Measurements from ENCODE around the gene SPN. TPM values are rescaled to one million over a fixed set of nuclear protein-coding genes. Genes with fewer than 3 reads are reported as not detected.
"Not testable (repeated sequence)": the region's sequence is repeated elsewhere in the genome, so short reads cannot be mapped to it uniquely, and the experiment has no call there.

The SPN gene
- total and polyA plus RNA-seq, 9 of the 15 experiments (the other 6 are each of a cell fraction or from before 2014, with no cell fraction given), result 24.3 to 225 (median 79.4) TPM

DNA sequence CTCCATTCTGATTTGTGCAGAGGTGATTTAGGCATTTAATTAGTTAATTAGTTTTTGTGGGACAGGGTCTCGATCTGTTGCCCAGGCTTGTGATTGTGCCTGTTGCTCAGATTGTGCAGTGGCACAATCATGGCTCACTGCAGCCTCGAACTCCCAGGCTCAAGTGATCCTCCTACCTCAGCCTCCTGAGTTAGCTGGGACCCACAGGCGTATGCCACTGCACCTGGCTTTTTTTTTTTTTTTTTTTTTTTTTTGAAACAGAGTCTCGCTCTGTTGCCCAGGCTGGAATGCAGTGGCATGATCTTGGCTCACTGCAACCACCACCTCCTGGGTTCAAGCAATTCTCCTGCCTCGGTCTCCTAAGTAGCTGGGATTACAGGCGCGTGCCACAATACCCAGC lies 9.2 kb upstream of the SPN start:
- H3K36me3 ChIP-seq (ENCODE audit: control insufficient read depth, insufficient read depth, low read length); H3K4me3 ChIP-seq; H4K20me1 ChIP-seq (replicated peaks; ENCODE audit: control insufficient read depth, insufficient read depth, low read length); H3K27ac ChIP-seq (ENCODE audit: extremely low read depth, low read depth, low read length); H3K9me3 ChIP-seq (replicated peaks; ENCODE audit: control insufficient read depth, insufficient read depth, low read depth, low read length); ATAC-seq; BruUV-seq (replicated peaks); H3K4me2 ChIP-seq (ENCODE audit: insufficient read depth, low read length); FAIRE-seq; H2AFZ ChIP-seq (ENCODE audit: low read depth, low read length); DNase-seq (ENCODE audit: extremely low read depth in 1 of 4, low spot score in 3 of 4); H3K27me3 ChIP-seq (ENCODE audit: control insufficient read depth in 2 of 2, insufficient read depth in 2 of 2, low read length in 2 of 2); H3K9ac ChIP-seq (ENCODE audit: insufficient read depth in 1 of 2, low read depth in 2 of 2, low read length in 2 of 2); intact Hi-C loops (cut with micrococcal nuclease); in situ Hi-C loops (cut with MboI); H3K79me2 ChIP-seq (ENCODE audit: control insufficient read depth, insufficient read depth, low read length); H3K9me1 ChIP-seq (ENCODE audit: control insufficient read depth, insufficient read depth, low read length); CTCF ChIA-PET (ENCODE audit: low intra/inter-chr PET ratio): not testable (repeated sequence)
- WGBS (ENCODE audit: insufficient coverage, low coverage, missing lambda C conversion rate), result 91% methylated on average over 6 of the region's 7 CpGs
- POLR2A ChIA-PET, result interaction anchor here (1.4 to 2.1 kb wide), 2 partner anchors 12 to 22 kb away, joined by 5 to 7 read pairs; no protein-coding TSS in a partner anchor
- TF ChIP-seq, protein P1, sequence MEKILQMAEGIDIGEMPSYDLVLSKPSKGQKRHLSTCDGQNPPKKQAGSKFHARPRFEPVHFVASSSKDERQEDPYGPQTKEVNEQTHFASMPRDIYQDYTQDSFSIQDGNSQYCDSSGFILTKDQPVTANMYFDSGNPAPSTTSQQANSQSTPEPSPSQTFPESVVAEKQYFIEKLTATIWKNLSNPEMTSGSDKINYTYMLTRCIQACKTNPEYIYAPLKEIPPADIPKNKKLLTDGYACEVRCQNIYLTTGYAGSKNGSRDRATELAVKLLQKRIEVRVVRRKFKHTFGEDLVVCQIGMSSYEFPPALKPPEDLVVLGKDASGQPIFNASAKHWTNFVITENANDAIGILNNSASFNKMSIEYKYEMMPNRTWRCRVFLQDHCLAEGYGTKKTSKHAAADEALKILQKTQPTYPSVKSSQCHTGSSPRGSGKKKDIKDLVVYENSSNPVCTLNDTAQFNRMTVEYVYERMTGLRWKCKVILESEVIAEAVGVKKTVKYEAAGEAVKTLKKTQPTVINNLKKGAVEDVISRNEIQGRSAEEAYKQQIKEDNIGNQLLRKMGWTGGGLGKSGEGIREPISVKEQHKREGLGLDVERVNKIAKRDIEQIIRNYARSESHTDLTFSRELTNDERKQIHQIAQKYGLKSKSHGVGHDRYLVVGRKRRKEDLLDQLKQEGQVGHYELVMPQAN (IDR thresholded peaks at IDR 0.05; ENCODE audit: borderline replicate concordance), result 0 out of 2 replicates have a peak, but pooled peaks have one; percentile 9
- peaks cover 46 to 67% of the 10 kb centered on the region in 2 experiments for H3K4me1 ChIP-seq (replicated peaks in 1 of 2; ENCODE audit: control insufficient read depth in 2 of 2, insufficient read depth in 2 of 2, low read length in 2 of 2)
